IPS-20b (cell line): ENCODE data around the gene CFAP52.

Experiments
- H3K27ac ChIP-seq: one replicate; pipeline ENCODE4 v1.5.1; 2013; ENCODE audit warnings: low read length
- H3K27me3 ChIP-seq: 2 replicates; pipeline ENCODE4 v1.6.1; 2013; ENCODE audit warnings: mild to moderate bottlenecking, low read length, inconsistent platforms; ENCODE audit not compliant: insufficient read depth
- H3K36me3 ChIP-seq: 2 replicates; pipeline ENCODE4 v1.6.1; 2013; ENCODE audit warnings: low read depth, mild to moderate bottlenecking, inconsistent platforms, low read length, moderate library complexity; ENCODE audit not compliant: insufficient read depth
- H3K4me1 ChIP-seq: 2 replicates; pipeline ENCODE4 v1.6.1; 2013; ENCODE audit warnings: mild to moderate bottlenecking, control low read depth, inconsistent platforms, low read length, moderate library complexity; ENCODE audit not compliant: insufficient read depth
- H3K4me3 ChIP-seq: 2 replicates; pipeline ENCODE4 v1.5.1; 2013; ENCODE audit warnings: mild to moderate bottlenecking, low read length, inconsistent platforms
- H3K9ac ChIP-seq: 2 replicates; pipeline ENCODE4 v1.6.1; 2013; ENCODE audit warnings: low read depth, mild to moderate bottlenecking, inconsistent platforms, low read length, moderate library complexity
- H3K9me3 ChIP-seq: 2 replicates; pipeline ENCODE4 v1.6.1; 2013; ENCODE audit warnings: mild to moderate bottlenecking, low read depth, low read length, inconsistent platforms; ENCODE audit not compliant: insufficient read depth

CFAP52 gene, protein sequence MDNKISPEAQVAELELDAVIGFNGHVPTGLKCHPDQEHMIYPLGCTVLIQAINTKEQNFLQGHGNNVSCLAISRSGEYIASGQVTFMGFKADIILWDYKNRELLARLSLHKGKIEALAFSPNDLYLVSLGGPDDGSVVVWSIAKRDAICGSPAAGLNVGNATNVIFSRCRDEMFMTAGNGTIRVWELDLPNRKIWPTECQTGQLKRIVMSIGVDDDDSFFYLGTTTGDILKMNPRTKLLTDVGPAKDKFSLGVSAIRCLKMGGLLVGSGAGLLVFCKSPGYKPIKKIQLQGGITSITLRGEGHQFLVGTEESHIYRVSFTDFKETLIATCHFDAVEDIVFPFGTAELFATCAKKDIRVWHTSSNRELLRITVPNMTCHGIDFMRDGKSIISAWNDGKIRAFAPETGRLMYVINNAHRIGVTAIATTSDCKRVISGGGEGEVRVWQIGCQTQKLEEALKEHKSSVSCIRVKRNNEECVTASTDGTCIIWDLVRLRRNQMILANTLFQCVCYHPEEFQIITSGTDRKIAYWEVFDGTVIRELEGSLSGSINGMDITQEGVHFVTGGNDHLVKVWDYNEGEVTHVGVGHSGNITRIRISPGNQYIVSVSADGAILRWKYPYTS

DNA sequence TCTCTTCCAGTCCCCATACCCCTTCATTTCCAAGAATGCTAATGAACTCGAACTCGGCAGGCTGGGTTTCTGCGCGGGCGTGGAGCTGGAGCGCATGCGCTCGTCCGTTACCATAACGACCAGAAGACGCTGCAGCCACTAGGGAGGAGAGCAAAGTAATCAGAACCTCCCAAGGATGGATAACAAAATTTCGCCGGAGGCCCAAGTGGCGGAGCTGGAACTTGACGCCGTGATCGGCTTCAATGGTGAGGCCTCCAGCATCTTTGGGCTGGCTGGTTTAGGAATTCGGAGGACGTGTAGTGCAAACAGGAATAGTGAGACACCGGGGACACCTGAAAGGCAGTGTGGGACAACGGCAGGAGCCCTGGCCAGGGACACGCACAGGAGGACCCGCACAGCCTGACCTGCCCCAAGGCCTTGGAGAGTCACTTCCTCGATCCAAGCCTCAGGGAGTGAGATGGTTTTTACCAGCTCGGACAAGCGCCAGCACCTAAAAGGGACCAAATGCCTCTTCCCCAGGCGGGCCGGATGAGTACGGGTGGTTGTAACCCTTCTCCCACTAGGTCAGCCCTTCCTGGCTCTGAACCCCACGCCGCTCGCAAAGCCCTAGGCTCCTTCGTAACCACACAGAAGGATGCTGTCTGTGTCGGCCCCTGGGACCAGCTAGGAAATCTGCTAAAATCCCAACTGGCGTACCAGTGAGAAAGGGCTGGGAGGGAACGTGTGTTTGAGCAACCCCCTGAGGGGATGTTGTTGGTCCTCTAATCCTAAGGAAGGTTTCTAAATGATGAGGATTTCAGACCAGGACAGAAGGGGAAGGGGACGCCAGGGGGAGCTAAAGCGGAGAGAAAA is at the start of gene CFAP52:
CFAP52 (plus strand) TSS at position 122 of the 852 bp plus-strand sequence; CDS start at position 176, 54 bp downstream.
- Histone ChIP-seq H3K4me3 (peak within 1 kb of the TSS; percentile 83), H3K4me1 (no peaks in the 10 kb centered on the region), H3K27ac (no peak within 1 kb of the TSS), H3K36me3 (no peaks in the 10 kb centered on the region), H3K9ac (peak within 1 kb of the TSS; percentile 72; the same call in 1 of the 2 replicates), H3K9me3 (no peaks in the 10 kb centered on the region), H3K27me3 (no peaks in the 10 kb centered on the region)

GRCh38 chr17:9527788-9528187 is 48.7 kb upstream of the CFAP52 start:
- Histone ChIP-seq H3K4me3 (no peak overlapping the region), H3K36me3 (no peaks in the 10 kb centered on the region), H3K27ac (no peak overlapping the region), H3K27me3 (no peaks in the 10 kb centered on the region), H3K9me3 (no peaks in the 10 kb centered on the region), H3K9ac (no peak overlapping the region), H3K4me1 (no peaks in the 10 kb centered on the region; the same call in 1 of the 2 replicates)

GRCh38 chr17:9529033-9529700 is 47.3 kb upstream of the CFAP52 start:
- Histone ChIP-seq H3K4me3 (no peak overlapping the region), H3K4me1 (no peaks in the 10 kb centered on the region; the same call in 1 of the 2 replicates), H3K36me3 (no peaks in the 10 kb centered on the region), H3K9me3 (no peaks in the 10 kb centered on the region), H3K27ac (no peak overlapping the region), H3K27me3 (no peaks in the 10 kb centered on the region), H3K9ac (no peak overlapping the region)

DNA sequence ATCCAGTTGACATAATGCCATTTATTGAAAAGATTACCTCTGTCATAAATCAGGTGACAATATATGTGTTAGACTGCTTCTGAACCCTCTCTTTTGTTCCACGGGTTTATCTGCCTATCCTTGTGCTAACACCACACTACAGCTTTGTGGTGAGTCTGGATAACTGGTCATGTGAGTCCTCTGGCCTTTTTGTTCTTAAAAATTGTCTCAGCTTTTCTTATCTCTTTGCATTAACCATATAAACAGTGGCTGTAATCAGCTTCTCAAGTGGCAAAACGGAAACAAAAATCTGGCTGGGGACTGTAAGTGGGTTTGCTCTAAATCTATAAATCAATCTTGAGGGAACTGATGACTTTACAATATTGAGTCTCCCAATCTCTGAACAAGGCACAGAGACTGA is 45.4 kb upstream of the CFAP52 start:
- Histone ChIP-seq H3K4me1 (no peaks in the 10 kb centered on the region; the same call in 1 of the 2 replicates), H3K9me3 (no peaks in the 10 kb centered on the region), H3K36me3 (no peaks in the 10 kb centered on the region), H3K27me3 (no peaks in the 10 kb centered on the region), H3K4me3 (no peak overlapping the region), H3K27ac (no peak overlapping the region), H3K9ac (no peak overlapping the region)

DNA sequence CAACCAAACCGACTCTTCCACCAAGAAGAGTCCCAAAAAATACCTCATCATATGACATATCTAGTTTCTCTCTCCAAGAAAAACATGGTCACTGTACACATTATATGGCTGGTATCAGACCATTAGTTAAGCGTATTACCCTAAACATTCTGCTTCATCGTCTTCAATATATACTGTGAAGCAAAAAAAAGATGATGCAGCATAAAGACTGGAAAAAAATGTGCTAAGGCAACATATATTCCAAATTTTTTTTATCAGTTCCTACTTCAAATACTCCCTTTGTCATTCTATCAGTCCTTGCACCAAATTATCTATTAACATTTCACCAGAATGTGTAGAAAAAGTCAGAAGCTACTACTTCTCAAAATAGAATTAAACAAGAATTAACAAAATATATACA is 43.7 kb upstream of the CFAP52 start:
- no peaks in the 10 kb centered on the region for H3K27me3 ChIP-seq

GRCh38 chr17:9533441-9533840 is 43.0 kb upstream of the CFAP52 start:
- no peak overlapping the region for H3K4me3 ChIP-seq
- no peaks in the 10 kb centered on the region for H3K27me3 ChIP-seq
- H3K9ac ChIP-seq: no peak overlapping the region
- no peaks in the 10 kb centered on the region for H3K9me3 ChIP-seq
- H3K4me1 ChIP-seq: no peaks in the 10 kb centered on the region; the same call in 1 of the 2 replicates
- H3K27ac ChIP-seq: no peak overlapping the region
- no peaks in the 10 kb centered on the region for H3K36me3 ChIP-seq

More for the DNA sequence above, 43.7 kb upstream of the CFAP52 start:
- no peaks in the 10 kb centered on the region for H3K9me3 ChIP-seq
- H3K27ac ChIP-seq: no peak overlapping the region
- H3K36me3 ChIP-seq: no peaks in the 10 kb centered on the region
- no peak overlapping the region for H3K9ac ChIP-seq
- no peaks in the 10 kb centered on the region; the same call in 1 of the 2 replicates for H3K4me1 ChIP-seq
- H3K4me3 ChIP-seq: no peak overlapping the region

GRCh38 chr17:9536061-9536460 is 40.4 kb upstream of the CFAP52 start:
- Histone ChIP-seq H3K9me3 (no peaks in the 10 kb centered on the region), H3K27me3 (no peaks in the 10 kb centered on the region), H3K4me1 (no peaks in the 10 kb centered on the region; the same call in 1 of the 2 replicates), H3K4me3 (no peak overlapping the region), H3K9ac (no peak overlapping the region), H3K27ac (no peak overlapping the region), H3K36me3 (no peaks in the 10 kb centered on the region)

- Histone ChIP-seq H3K27me3 (no peaks in the 10 kb centered on the region), H3K36me3 (no peaks in the 10 kb centered on the region), H3K9me3 (no peaks in the 10 kb centered on the region), H3K9ac (no peak overlapping the region), H3K4me1 (no peaks in the 10 kb centered on the region), H3K27ac (no peak overlapping the region), H3K4me3 (no peak overlapping the region)
Observed at GRCh38 chr17:9537177-9537776, 39.2 kb upstream of the CFAP52 start.

- Histone ChIP-seq H3K27ac (no peak overlapping the region), H3K36me3 (no peaks in the 10 kb centered on the region), H3K4me1 (no peaks in the 10 kb centered on the region), H3K9me3 (no peaks in the 10 kb centered on the region), H3K9ac (no peak overlapping the region), H3K4me3 (no peak overlapping the region), H3K27me3 (no peaks in the 10 kb centered on the region)
Observed at GRCh38 chr17:9538626-9539025, 37.8 kb upstream of the CFAP52 start.

GRCh38 chr17:9541718-9542117 is 34.7 kb upstream of the CFAP52 start:
- H3K27me3 ChIP-seq: no peaks in the 10 kb centered on the region
- H3K36me3 ChIP-seq: no peaks in the 10 kb centered on the region
- H3K27ac ChIP-seq: no peak overlapping the region
- no peak overlapping the region for H3K9ac ChIP-seq
- no peak overlapping the region for H3K4me3 ChIP-seq
- H3K9me3 ChIP-seq: no peaks in the 10 kb centered on the region
- no peaks in the 10 kb centered on the region for H3K4me1 ChIP-seq

DNA sequence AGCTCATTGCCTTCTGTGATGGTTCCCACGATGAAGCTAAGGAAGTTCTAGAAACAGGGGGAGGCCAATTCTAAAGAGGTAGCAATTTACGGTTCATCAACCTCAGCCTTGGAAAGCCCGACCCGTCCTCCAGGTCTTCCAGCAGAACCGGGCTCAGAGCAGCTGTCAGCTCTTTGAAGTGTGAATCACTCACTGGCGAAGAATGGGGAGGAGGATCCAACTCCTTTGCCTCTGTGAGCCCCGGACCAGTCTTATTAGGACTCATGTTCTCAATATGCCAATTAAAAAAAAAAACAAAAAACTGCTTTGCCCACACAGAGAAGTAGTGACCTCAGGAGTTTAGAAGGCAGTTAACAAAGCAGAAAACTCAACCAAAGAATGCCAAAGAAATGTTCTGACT is 32.2 kb upstream of the CFAP52 start:
- H3K9ac ChIP-seq: no peak overlapping the region
- H3K4me1 ChIP-seq: no peaks in the 10 kb centered on the region
- H3K27me3 ChIP-seq: no peaks in the 10 kb centered on the region
- H3K4me3 ChIP-seq: no peak overlapping the region
- no peaks in the 10 kb centered on the region for H3K9me3 ChIP-seq
- no peaks in the 10 kb centered on the region for H3K36me3 ChIP-seq
- no peak overlapping the region for H3K27ac ChIP-seq
